GM18499 (cell line): Measurements from ENCODE around the gene TBC1D22A.
A peak's percentile ranks its signal among the peaks of the same experiment; 100 is the strongest.
"Not testable (repeated sequence)": the region's sequence is repeated elsewhere in the genome, so short reads cannot be mapped to it uniquely, and the experiment has no call there.

Source experiments
- ATAC-seq: cut with Tn5 transposase; IDR thresholded peaks from one replicate; pipeline ENCODE4 v1.9.1; 2021; ENCODE audit warnings: moderate number of reproducible peaks; ENCODE audit not compliant: insufficient read depth, unreplicated experiment

The TBC1D22A gene

GRCh38 chr22:46762238-46763050 is at the start of gene TBC1D22A:
Gene TBC1D22A, plus strand, starts transcription at chr22:46762650. Its CDS starts 137 bp downstream, at chr22:46762787.
- peak; percentile 39 for ATAC-seq

- no peak for ATAC-seq
These were observed 47.9 kb upstream of the TBC1D22A start for GRCh38 chr22:46714550-46714949.

GRCh38 chr22:46719921-46720320 is 42.5 kb upstream of the TBC1D22A start:
- ATAC-seq = no peak

GRCh38 chr22:46721501-46722085 is 40.9 kb upstream of the TBC1D22A start:
- no peak for ATAC-seq

GRCh38 chr22:46723882-46724281 is 38.6 kb upstream of the TBC1D22A start:
- no peak for ATAC-seq

GRCh38 chr22:46725096-46725495 is 37.4 kb upstream of the TBC1D22A start:
- ATAC-seq = no peak

GRCh38 chr22:46726066-46726985 is 36.1 kb upstream of the TBC1D22A start:
- ATAC-seq = no peak

- no peak for ATAC-seq
These were observed 35.5 kb upstream of the TBC1D22A start for GRCh38 chr22:46726986-46727317.

GRCh38 chr22:46727813-46728364 is 34.6 kb upstream of the TBC1D22A start:
- ATAC-seq = no peak

- ATAC-seq = no peak
These were observed 34.0 kb upstream of the TBC1D22A start for GRCh38 chr22:46728470-46728869.

GRCh38 chr22:46730568-46731245 is 31.7 kb upstream of the TBC1D22A start:
- ATAC-seq = no peak

GRCh38 chr22:46731246-46732040 is 31.0 kb upstream of the TBC1D22A start:
- no peak for ATAC-seq

GRCh38 chr22:46732041-46732379 is 30.4 kb upstream of the TBC1D22A start:
- no peak for ATAC-seq

- ATAC-seq = no peak
These were observed 29.9 kb upstream of the TBC1D22A start for GRCh38 chr22:46732513-46732912.

- ATAC-seq = not testable (repeated sequence)
These were observed 28.2 kb upstream of the TBC1D22A start for GRCh38 chr22:46734213-46734722.

- no peak for ATAC-seq
These were observed 27.5 kb upstream of the TBC1D22A start for GRCh38 chr22:46734830-46735453.

GRCh38 chr22:46735747-46736608 is 26.5 kb upstream of the TBC1D22A start:
- ATAC-seq = no peak

GRCh38 chr22:46736705-46737104 is 25.7 kb upstream of the TBC1D22A start:
- ATAC-seq = no peak
